NCI-H2107 (cell line): ENCODE measurements around the gene FAM120B.

Experiments
- DNase-seq: peaks from one replicate; lab custom pipeline; 2025; lab: John Stamatoyannopoulos, UW

The FAM120B gene

DNA sequence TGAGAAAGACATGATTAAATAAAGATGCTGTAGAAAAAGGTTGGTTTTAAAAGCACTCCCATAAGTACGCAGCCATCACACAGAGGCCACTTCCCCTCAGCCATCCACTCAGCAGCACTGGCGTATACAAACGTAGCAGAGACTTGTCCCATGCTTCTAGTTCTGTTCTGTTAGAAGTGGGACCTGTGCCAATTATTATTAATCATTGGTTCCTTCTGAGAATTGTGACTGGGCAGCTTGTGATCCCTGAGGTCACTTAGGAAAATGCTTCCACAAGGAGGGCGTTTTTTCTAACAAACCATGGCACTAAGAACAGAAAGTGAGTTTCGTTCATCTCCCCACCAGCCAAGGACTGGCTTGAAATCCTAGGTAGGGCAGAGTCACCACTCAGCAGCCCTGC lies 53.9 kb downstream of the FAM120B start:
- DNase-seq: no peak

DNA sequence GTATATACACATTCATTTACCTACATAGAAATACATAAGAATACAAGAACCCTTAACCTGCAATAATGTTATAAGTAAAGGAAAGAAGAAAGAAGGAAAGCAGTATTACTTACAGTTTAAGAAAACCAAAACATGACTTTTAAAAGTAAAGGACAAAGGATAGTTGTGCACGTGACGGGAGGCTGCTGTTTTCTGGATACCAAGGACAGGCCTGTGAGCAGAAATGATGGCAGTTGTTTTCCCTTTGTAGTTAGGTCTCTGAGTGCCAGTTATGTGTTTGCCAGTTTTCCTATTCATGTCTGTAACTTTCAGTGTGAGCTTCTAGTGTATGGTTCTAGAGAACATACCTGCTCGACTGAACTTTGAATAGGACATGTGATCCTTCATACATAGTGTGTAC lies 54.8 kb downstream of the FAM120B start:
- no peak for DNase-seq

DNA sequence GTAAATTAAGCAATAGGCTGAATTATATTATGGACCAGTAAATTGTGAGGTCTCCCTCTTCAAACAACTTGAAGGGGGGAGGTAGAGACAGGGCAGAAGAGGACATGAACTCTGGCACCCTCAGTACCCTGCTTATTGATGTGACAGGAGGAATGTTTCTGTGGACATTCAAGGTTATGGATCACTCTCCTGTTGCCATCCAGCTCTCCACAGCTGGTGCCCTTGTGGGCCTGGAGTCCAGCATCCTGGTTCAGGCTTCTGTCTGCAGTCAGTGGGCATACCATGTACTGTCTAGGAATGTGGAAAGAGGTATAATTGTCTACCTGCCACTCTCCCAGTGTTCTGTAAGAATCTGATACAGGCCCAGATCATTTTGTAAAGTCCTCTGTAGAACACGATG lies 55.6 kb downstream of the FAM120B start:
- DNase-seq: no peak

DNA sequence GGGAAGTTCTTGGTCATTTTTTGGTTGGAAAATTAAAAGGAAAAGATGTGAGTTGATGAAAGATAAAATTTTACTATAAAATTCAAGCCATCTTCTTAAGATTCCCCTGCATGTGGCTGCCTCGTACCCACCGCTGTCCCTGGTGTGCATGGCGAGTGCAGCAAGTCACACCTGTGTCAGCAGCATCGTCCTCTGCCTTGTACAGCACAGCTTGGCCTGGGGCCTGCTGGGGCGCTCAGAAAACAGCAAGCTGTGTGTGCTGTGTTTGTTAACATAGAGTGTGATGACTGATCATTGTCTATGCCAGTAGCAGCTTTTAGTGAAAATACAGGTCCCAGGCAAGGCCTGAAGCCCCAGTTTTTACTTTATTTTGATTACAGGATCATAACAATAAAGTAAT lies 56.7 kb downstream of the FAM120B start:
- no peak for DNase-seq

- DNase-seq: no peak
Measured at GRCh38 chr6:170365121-170365520, 58.6 kb downstream of the FAM120B start.

DNA sequence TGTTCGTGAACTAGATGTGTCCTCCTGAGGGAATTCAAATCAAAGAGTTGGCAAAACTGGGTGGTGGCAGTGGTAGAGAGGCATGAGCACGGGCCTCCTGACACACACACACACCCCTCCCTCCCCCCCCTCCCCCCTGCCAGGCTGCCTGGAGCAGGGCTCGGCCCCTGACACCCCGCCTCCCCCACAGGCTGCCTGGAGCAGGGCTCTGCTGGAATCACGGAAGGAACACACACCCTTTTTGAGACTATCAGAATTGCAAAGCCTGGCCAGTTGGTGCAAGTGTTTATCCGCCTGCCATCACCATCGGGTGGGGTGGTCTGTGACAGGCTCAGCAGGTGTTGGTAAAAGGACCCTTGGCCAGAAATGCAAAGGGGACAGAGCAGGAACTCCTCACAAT lies 59.0 kb downstream of the FAM120B start:
- no peak for DNase-seq

DNA sequence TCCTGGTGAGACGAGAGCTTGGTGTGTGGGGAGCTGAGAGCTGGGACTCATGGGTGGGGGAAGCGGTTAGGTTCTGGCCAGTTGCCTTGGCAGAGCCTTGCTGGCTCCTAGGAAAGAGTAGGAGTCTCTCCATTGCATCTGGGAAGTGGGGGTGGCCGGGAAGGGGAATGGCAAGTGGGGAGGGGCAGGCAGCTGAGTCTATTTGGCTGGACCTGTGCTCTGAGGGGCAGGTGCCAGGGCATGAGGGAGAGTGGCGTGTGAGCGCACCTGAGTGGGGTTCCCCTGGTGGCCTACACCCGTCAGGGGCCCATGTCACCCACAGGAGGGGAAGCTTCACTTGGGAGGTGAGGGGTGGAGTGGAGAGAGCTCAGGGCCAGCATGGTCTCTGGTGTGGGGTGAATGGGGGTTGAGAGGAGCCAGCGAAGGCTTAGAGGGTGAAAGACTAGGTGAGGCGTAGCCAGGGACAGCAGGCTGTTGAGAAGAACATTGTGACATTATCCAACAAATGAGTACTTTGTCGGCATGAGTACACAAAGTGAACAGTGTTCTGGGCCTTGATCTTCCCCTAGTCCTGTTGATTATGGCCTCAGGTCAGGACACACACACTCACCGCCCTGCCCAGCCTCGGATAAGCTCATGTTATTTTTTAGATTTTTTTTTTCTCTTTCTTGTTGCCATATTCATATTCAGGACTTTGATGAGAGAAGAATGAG lies 59.8 kb downstream of the FAM120B start:
- DNase-seq: no peak

- DNase-seq: no peak
Measured at GRCh38 chr6:170367241-170367640, 60.7 kb downstream of the FAM120B start.

DNA sequence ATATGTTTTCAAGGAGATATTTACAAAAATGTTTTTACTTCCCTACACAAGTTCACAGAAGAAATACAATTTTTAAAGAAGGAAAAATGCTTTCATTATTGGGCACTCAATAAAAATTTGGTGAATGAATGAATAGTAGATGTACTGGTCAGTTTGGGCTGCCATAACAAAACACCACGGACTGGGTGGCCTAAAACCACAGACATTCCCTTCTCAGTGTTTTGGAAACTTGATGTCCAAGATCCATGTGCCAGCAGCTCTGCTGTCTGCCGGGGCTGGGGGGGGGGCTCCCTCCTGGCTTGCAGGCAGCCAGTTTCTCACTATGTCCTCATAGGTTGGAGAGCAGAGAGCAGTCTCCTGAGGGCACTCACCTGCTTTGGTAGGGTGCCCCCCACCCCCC lies 62.0 kb downstream of the FAM120B start:
- DNase-seq: no peak

DNA sequence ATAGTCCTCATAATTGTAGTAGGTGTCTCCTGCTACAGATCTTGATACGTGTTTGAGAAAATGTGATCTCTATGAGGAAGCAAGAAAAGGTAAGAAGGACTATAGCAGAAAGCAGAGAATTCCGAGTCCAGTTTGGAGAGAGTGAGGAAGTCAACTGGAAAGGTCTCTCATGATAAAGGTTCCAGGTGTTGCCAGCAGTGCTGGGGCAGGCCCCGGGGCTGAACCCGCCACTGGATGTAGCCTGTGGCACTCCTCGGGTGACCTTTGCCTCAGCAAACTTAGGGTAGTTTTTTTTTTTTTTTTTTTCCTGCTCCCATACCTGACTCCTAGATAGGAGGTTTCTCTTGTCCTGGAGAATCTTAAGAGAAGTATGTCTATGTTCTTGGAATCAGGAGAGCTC lies 62.8 kb downstream of the FAM120B start:
- no peak for DNase-seq

- DNase-seq: no peak
Measured at GRCh38 chr6:170370416-170370815, 63.9 kb downstream of the FAM120B start.

DNA sequence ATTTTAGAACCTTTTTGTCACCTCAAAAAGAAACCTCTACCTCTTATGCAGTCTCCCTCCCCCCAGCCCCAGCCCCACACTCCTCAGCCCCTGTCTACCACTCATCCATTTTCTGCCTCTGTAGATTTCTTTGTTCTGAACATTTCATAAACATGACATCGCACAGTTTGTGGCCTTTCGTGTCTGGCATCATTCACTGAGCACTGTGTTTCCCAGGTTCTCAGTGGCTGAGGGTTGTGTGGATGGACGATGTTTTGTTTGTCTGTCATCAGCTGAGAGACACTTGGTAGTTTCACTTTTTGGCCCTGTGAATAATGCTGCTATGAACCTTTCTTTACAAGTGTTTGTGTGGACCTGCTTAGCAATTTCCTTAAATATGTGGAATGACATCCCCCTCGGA lies 64.5 kb downstream of the FAM120B start:
- no peak for DNase-seq

DNA sequence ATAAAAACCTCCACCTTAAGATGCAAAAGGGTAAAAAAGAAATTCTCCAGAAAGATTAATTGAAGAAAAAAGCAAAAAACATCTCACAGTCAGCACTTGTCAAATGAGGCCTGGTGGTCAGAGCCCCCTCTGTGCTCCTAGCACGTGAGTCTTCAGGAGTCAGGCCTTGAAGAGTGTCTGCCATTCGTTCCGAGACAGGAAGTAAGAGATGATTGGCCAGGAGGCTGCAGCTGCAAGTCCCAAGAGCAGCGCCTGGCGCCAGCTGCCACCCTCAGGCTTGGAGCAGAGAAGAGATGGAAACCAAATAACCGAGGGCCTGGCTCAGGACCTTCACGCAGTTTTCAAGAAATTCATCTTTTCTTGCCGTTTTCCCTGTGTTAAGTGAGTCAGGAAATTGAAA lies 65.0 kb downstream of the FAM120B start:
- DNase-seq: no peak

DNA sequence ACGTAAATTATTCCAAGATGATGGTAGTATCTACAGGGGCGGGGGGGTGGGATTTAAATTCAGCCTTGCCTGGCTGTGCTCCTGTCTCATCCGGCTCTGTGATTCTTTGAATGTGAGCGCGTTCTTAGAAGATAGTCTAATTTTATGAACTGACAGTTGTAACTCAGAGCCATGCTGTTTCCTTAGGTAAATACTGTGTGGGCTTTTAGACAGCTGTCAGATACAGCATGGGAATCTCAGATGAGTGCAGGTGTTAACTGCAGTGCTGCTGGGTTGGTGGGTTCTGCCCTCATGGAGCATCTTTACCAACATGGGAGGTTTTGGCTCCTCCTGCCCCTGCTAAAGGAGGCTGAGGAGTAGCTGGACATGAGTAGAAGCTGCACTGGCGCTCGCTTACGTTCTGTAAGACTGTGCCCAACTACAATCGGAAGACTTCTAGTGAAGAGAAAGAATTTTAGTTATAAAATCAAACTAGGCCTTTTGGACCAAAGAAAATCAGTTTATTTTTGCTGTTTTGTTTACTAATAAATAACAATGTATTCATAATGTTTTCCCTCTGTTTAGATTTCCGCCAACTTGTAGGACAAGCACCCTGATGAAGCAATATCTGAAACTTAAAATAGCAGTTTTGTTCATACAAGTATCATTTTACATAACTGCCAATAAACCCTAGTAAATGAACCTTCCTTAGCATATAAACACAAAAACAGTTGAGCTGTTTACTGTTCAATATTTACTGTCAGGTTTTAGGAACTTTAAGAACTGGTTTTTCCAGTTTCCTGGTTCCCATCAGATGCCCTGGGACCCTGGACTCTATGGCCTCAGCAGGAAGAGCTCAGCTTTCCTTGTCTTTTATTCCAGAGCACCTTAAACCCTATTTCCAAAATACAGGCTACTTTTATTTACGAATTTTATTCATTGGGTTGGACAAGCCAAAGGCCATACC lies 66.1 kb downstream of the FAM120B start:
- DNase-seq: no peak

DNA sequence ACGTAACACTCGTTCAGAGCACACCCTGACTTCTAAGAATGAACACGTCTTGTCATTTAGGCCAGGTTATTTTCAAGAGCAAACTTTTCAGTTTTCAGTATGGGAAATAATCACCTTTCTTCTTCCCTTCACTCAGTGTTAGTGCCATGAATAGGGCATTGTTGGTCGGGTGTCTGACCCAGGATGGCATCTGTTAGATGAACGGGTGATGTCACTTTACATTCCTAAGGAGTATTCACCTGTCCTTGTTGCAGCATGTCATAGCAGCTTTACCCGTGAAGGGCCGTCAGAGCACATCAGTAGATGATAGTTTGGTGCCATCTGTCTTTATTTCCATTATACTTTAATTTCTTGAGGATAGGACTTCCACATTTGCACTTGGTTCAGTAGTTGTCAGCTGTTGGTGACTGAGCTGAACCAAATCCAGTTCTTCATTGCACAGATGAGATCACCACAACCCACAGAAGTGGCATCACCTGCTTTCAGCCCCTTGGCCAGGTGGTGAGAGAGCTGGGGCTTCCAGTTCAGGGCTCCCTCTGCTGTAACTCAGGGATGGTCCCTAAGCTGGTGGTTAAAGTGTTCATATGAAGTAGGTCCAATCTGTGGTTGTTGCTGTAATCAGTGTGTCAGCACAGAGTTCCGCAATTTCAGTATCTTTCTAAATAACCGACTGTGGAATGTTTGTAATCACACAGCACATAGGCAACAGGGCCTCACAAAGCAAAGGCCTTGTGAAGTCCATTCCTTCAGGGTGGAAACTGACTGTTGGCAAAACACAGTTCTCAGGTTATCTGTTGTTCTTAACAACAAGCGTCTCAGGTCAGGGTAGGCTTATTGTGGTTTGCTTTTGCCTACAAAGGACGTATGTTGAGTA lies 68.2 kb downstream of the FAM120B start:
- no peak for DNase-seq

GRCh38 chr6:170375661-170376060 lies 69.1 kb downstream of the FAM120B start:
- no peak for DNase-seq

DNA sequence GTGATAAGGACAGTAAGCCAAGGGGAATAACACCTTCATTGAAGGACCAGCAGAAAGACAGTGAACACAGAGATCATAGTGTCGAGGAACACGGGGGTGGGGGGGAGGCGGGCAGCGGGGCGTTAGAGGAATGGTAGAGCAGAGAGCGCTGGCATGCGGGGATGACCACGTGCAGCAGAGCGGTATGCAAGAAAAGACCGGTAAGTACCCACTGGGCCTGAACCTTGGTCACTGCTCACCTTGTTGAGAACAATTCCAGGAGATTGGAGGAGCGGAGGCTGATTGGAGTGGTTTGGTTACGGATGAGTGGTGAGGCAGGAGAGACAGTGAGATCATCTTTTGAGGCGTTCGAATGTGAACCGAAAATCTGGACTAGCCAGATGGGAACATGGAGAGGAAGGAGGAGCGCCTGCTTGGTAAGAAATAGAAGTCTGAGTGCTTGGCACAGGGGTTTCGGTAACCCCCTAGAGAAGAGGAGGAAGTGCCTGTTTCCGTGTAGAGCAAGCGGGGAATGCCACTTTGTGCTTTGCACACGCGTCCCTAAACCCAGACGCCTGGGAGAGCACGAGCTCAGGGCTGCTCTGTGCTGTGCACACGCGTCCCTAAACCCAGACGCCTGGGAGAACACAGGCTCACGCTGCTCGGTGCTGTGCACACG lies 70.0 kb downstream of the FAM120B start:
- no peak for DNase-seq

GRCh38 chr6:170378502-170378901 lies 71.9 kb downstream of the FAM120B start:
- DNase-seq: no peak

DNA sequence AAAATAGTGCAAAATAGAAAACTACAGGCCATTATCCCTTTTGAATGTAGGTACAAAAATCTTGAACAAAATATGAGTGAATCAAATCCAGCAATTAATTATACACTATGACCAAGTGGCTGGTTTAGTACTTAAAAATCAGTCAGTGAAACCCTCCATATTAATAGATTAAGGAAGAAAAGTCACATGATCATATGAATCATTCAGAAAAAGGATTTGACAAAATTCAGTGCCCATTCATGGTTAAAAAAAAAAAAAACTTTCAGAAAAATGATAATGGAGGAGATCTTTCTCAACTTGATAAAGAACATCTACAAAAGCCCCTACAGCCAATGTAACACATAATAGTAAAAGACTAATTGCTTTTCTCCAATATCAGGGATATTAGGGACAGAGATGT lies 75.0 kb downstream of the FAM120B start:
- DNase-seq: no peak

GRCh38 chr6:170383466-170384035 lies 77.0 kb downstream of the FAM120B start:
- DNase-seq: no peak

DNA sequence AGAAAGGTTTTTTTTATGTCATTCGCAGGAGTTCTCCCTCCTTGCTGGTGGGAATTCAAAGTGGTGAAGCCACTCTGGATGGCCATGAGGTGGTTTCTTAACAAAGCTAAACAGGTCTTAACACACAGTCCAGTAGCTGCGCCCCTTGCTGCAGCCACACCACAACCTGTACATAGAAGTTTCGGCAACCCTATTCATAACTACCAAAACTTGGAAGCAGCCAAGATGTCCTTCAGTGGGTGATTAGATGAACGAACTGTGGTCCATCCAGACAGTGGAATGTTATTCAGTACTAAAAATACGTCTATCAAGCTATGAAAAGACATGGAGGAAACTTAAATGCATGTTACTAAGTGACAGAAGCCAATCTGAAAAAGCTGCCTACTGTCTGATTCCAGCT lies 78.9 kb downstream of the FAM120B start:
- no peak for DNase-seq

- no peak for DNase-seq
Measured at GRCh38 chr6:170388113-170388512, 81.6 kb downstream of the FAM120B start.
